NCI-H82 treated with DMSO at 0.1 percent for 48 hours (cell line): ENCODE data around the gene EVX1.

Source experiments
- DNase-seq: peaks from one replicate; lab custom pipeline; 2025; ENCODE audit not compliant: unreplicated experiment; lab: John Stamatoyannopoulos, UW

EVX1 gene

DNA sequence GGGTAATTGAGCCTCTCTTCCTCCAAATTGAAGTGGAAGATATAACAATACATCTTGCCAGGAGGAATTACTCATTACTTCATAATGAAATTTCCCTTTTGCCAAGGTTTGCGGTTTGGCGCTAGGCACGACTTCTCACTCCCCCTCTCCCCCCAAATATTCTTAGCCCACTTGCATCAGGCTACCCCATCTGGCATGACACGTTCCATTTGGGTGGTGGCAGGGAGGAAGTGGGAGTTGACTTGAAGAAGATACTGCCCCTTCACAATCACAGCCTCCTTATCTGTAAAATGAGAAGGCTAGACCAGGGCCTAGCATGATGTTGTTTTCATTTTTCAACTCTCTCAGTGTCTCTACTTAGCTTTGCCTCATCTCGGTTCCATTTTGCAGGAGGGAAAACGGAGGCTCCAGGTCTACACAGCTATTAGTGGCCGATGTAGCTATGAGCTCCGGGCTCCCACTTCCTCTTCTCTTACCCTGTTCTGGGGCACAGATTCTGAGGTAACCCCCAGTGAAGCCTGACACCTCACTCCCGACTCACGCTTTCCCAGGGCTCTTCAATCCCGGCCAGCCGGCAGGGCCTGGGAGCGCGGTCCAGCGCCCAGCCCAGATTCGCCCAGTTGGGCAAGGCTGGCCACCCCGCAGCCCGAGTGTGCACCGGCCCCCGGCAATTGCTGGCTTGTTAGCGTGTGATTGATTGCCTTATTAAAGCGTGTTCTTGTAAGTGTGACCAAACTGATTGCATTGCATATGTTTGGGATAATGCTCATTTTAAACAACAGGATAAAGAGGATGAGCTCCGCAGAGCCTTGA, 6.5 kb downstream of the EVX1 start:
- no peak for DNase-seq

- DNase-seq, result no peak
These were observed 7.3 kb downstream of the EVX1 start for GRCh38 chr7:27249724-27250556.

GRCh38 chr7:27250557-27251070, 8.0 kb downstream of the EVX1 start:
- no peak for DNase-seq

DNA sequence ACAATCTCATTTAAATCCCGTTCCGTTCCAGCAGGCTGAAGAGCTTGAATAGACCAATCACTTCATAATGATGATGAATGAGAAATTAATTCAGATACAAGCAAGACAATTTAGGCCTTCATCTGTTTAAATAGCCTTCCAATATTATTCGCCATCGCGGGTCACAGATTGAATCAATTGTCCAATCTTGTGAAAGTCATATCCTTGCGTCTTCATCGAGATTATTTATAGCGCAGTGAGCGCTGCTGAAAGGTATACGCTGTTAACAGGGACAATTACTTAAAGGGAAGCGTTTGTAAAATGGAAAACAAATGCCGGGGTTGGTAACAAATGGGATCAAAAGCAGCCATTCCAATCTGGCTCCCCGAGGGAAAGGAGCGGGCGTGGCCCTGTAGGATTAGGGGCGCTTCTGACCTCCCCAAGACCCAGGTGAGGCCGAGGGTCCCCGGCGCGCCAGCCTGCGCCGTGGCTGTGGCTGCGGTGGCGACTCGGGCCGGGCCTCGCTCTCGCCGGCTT, 8.6 kb downstream of the EVX1 start:
- DNase-seq, result no peak

DNA sequence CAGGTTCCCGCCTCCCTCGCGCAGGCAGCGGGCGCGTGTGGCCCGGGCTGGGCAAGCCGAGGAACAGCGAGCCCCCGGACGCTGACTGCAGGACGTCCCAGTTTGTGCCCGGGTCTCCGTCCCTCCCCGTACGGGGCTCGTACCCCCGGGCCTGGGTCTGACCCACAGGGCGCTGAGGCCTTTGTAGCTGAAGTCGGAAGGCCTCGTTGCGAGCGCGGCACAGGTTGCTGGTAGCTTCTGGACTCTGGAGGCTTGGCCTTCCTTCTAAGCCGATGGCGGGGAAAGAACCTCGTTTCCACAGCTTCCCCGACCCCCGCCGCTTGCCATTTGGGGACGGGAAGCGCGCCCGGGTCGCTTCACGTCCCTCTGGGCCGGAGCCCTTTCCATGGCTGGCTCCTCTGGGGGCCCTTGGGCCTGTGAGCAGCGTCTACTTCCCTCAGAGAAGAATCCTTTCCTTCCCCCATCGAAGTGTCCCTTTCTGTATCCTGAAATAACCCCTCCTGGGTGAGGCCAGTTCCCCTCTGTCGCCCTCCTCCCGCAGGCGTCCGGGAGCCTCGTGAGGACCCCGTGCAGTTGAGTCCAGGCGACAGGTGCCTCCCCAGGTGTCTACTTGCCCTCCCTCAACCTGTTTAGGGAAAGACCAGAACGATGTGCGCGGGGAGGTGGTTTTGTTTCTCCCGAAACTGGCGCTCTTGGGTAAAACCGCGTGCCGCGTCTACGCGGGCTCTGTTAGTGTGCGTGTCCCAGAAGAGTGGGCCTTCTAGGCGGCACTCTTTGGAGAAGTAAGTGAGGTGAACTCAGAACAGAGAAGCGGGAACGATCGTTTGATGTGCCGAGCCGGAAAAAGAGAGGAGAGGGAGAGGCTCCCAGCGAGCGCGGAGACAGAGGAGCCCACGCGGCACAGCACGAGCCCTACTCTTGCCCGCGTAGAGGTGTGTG, 9.3 kb downstream of the EVX1 start:
- DNase-seq, result no peak

- DNase-seq, result no peak
These were observed 12.0 kb downstream of the EVX1 start for GRCh38 chr7:27254625-27255024.

GRCh38 chr7:27260211-27260610, 17.6 kb downstream of the EVX1 start:
- DNase-seq, result no peak

- no peak for DNase-seq
These were observed 19.5 kb downstream of the EVX1 start for GRCh38 chr7:27262121-27262520.

- no peak for DNase-seq
These were observed 21.2 kb downstream of the EVX1 start for GRCh38 chr7:27263781-27264180.

DNA sequence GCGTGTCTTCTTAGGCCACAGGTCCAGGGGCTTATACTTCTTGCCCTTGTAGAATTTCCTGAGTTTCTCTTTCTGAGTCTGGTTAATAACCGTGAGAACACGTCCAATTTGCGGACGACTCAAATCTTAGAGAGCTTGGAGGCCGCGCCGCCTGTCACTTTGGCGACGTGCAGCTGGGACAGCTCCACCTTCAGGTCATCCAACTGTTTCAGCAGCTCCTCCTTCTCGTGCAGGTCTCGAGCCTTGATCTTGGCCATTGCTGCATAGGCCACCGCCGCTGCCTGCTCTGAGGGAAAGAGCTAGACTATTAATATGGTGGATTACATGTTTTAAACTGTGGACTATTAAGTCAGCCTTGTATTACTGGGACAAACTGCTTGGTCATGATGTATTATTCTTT, 26.9 kb downstream of the EVX1 start:
- DNase-seq, result no peak

- DNase-seq, result no peak
These were observed 28.8 kb downstream of the EVX1 start for GRCh38 chr7:27271384-27271783.

- DNase-seq, result no peak
These were observed 35.0 kb downstream of the EVX1 start for GRCh38 chr7:27277628-27278027.

DNA sequence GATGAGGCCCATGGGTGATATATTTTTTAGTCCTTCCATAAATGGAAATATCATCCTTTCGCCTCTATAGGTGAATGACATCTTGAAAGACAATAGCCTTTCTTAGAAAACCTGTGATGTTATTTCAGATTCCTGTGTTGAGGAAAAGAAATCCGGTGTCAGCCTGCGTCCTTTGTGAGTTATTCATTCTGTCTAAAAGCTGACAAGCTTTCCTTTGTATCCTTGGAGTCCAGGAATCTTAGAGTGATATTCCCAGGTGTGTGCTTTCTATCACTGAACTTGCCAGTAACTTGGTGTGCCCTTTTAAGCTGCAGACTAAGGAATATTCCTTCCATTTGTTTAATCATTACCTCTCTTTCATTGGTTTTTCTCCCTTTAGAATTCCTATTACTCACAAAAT, 41.0 kb downstream of the EVX1 start:
- no peak for DNase-seq

DNA sequence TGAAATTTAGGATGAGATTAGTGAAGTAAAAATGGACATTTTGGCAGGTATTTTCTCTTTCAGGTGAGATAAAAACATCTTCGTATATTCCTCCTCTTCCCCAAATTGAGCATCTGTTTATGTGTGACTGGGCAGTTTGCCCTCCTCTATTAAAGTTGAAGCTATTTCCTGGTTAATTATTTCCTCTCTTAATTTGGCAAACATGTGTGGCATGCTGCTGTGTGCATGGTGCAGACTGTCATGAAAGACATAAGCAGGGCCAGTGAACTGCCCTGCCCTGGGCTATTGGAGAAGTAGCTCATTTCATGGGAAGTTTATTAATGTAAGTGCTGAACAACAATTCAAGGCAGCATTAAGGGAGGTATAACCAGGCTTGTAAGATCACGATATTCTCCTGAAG, 52.6 kb downstream of the EVX1 start:
- no peak for DNase-seq

DNA sequence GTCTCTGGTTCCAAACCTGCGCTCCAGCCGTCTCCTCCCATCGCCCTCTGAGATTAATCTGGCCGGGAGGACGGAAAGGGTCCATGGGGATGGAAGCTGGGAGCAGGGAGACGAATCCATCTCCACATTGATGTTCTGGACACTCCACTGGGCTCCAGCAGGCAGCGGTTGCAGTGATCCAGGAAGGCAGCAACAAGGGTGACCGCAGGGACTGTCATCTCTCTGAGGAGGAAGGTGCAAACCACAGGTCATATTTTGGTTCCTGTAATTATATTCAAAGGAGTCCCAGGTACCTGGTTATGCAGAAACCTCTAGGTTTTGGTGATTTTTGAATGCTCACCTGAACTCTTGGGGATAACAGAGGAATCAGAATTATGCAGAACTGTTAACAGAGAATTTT, 54.8 kb downstream of the EVX1 start:
- DNase-seq, result no peak
